CD14-positive monocyte (primary cell): Measurements from ENCODE around the gene PLXDC2. TPM values are rescaled to one million over a fixed set of nuclear protein-coding genes. Genes with fewer than 3 reads are reported as not detected.

Experiments
- DNase-seq, 3 donors: peaks; one replicate each; pipeline ENCODE4 v3.0.0-alpha.2; 2011 to 2022
- H2AFZ ChIP-seq: 2 replicates; pipeline ENCODE4 v1.6.0; 2012; ENCODE audit warnings: mild to moderate bottlenecking, low read depth, low read length, inconsistent platforms; ENCODE audit not compliant: insufficient read depth, poor library complexity, severe bottlenecking
- H3K27ac ChIP-seq, 2 donors: 1 replicate in 1 of 2; 2 replicates in 1 of 2; pipeline ENCODE4 v1.5.1; 2012 to 2013; ENCODE audit warnings: low read length in 2 of 2, control low read depth in 1 of 2, inconsistent platforms in 1 of 2, low read depth in 1 of 2, mild to moderate bottlenecking in 1 of 2
- H3K27me3 ChIP-seq, 2 donors: one replicate each; pipeline versions ENCODE4 v1.6.0 to v1.6.1; 2011 to 2013; ENCODE audit warnings: low read length in 2 of 2; ENCODE audit not compliant: control insufficient read depth in 2 of 2, insufficient read depth in 2 of 2
- H3K36me3 ChIP-seq, 2 donors: replicated peaks in 1 of 2; 1 replicate in 1 of 2; 2 replicates in 1 of 2; pipeline versions ENCODE4 v1.5.1 to v1.6.1; 2012 to 2013; ENCODE audit warnings: low read length in 2 of 2, control low read depth in 1 of 2, inconsistent platforms in 1 of 2, mild to moderate bottlenecking in 1 of 2; ENCODE audit not compliant: insufficient read depth in 2 of 2, control insufficient read depth in 1 of 2
- H3K4me1 ChIP-seq, 2 donors: 1 replicate in 1 of 2; 2 replicates in 1 of 2; pipeline versions ENCODE4 v1.5.1 to v1.6.1; 2012 to 2013; ENCODE audit warnings: low read length in 2 of 2, control low read depth in 1 of 2, inconsistent platforms in 1 of 2, mild to moderate bottlenecking in 1 of 2, moderate library complexity in 1 of 2; ENCODE audit not compliant: insufficient read depth in 2 of 2, control insufficient read depth in 1 of 2
- H3K4me2 ChIP-seq: replicated peaks from 2 replicates; pipeline ENCODE3; 2012; ENCODE audit warnings: low read length, moderate library complexity, mild to moderate bottlenecking; ENCODE audit not compliant: poor library complexity, severe bottlenecking; ENCODE audit errors: extremely low read depth
- H3K4me3 ChIP-seq, 3 experiments: fragments of 200-600 bp in 1 of 3; sonication (generic) in 1 of 3; replicated peaks in 1 of 3; 1 replicate in 2 of 3; 2 replicates in 1 of 3; pipeline ENCODE4 v1.5.1; 2011 to 2013; ENCODE audit warnings: low read length in 3 of 3, mild to moderate bottlenecking in 3 of 3, control low read depth in 2 of 3, low read depth in 2 of 3, inconsistent platforms in 1 of 3, moderate library complexity in 1 of 3
- H3K79me2 ChIP-seq: 2 replicates; pipeline ENCODE4 v1.6.0; 2012; ENCODE audit warnings: mild to moderate bottlenecking, control low read depth, inconsistent platforms, low read length, moderate library complexity; ENCODE audit not compliant: insufficient read depth
- H3K9ac ChIP-seq: 2 replicates; pipeline ENCODE4 v1.6.0; 2017; ENCODE audit warnings: low read length, mild to moderate bottlenecking; ENCODE audit not compliant: insufficient read depth, poor library complexity, severe bottlenecking
- H3K9me3 ChIP-seq, 2 donors: replicated peaks in 1 of 2; 1 replicate in 1 of 2; 2 replicates in 1 of 2; pipeline versions ENCODE4 v1.5.1 to v1.6.1; 2012 to 2013; ENCODE audit warnings: low read length in 2 of 2, control low read depth in 1 of 2; ENCODE audit not compliant: control insufficient read depth in 1 of 2, insufficient read depth in 1 of 2
- H4K20me1 ChIP-seq: 2 replicates; pipeline ENCODE4 v1.6.0; 2012; ENCODE audit warnings: mild to moderate bottlenecking, low read length, control low read depth, moderate library complexity; ENCODE audit not compliant: insufficient read depth
- H3K27ac Mint-ChIP-seq, 7 donors: one replicate each; pipeline ENCODE4 v1.8.0; 2020; ENCODE audit warnings: mild to moderate bottlenecking in 7 of 7, mixed read lengths in 7 of 7, moderate library complexity in 6 of 7, inconsistent platforms in 2 of 7
- H3K27me3 Mint-ChIP-seq, 3 donors: one replicate each; pipeline ENCODE4 v1.8.0; 2021 to 2022; ENCODE audit warnings: low read depth in 3 of 3, mild to moderate bottlenecking in 3 of 3, mixed read lengths in 3 of 3, moderate library complexity in 3 of 3, inconsistent platforms in 1 of 3
- H3K36me3 Mint-ChIP-seq, 2 donors: one replicate each; pipeline ENCODE4 v1.8.0; 2020; ENCODE audit warnings: mixed read lengths in 2 of 2, inconsistent platforms in 1 of 2, mild to moderate bottlenecking in 1 of 2
- H3K4me1 Mint-ChIP-seq: one replicate; pipeline ENCODE4 v1.8.0; 2020; ENCODE audit warnings: mild to moderate bottlenecking, mixed read lengths
- H3K4me3 Mint-ChIP-seq, 2 donors: one replicate each; pipeline ENCODE4 v1.8.0; 2020; ENCODE audit warnings: mild to moderate bottlenecking in 2 of 2, mixed read lengths in 2 of 2, moderate library complexity in 1 of 2
- H3K9me3 Mint-ChIP-seq, 7 donors: one replicate each; pipeline ENCODE4 v1.8.0; 2020 to 2022; ENCODE audit warnings: mixed read lengths in 7 of 7, mild to moderate bottlenecking in 6 of 7, moderate library complexity in 6 of 7, inconsistent platforms in 2 of 7
- WGBS: methylation state at CpG from one replicate; pipeline ENCODE4 v1.1.5; 2013; ENCODE audit warnings: missing lambda C conversion rate; ENCODE audit not compliant: insufficient coverage; 5-methylcytosine and 5-hydroxymethylcytosine counted together
- intact Hi-C, 2 donors: fragments of 100-400 bp; cut with micrococcal nuclease; formaldehyde crosslinking; loops; one replicate each; pipeline versions ENCODE4 v1.15.0 to v1.15.1; 2023
- polyA plus RNA-seq, 3 donors: library from polyadenylated mRNA; depleted of rRNA in 1 of 3; unstranded in 2 of 3; stranded (reverse) in 1 of 3; fragments of 300-500 nt in 2 of 3; fragments of >200 nt in 1 of 3; fragmentation: Illumina TruSeq in 2 of 3; gene quantifications; 1 replicate in 2 of 3; 2 replicates in 1 of 3; pipeline ENCODE4 v1.2.3, GENCODE V29; 2012 to 2021
- TF ChIP-seq, protein P1 (sequence below): fragments of 200-600 bp; IDR thresholded peaks from one replicate; pipeline ENCODE4 v1.8.0; 2022; ENCODE audit warnings: antibody characterized with exemption, mild to moderate bottlenecking

PLXDC2 gene
- polyA plus RNA-seq, 3 donors: 37.5 to 128 (median 93.6) TPM

GRCh38 chr10:19920075-19920726 is 104.0 kb downstream of the PLXDC2 start:
- peaks cover 0 to 4% of the 10 kb centered on the region in 2 donors for H3K36me3 ChIP-seq
- intact Hi-C loops: no loop called here
- no peak for DNase-seq
- H3K9me3 Mint-ChIP-seq: peaks cover 0 to 2% (median 0%) of the 10 kb centered on the region in 7 donors
- WGBS: no CpG with 5 or more reads among the region's 4 CpGs
- H3K4me3 ChIP-seq: no peak overlapping the region
- TF ChIP-seq, protein P1, sequence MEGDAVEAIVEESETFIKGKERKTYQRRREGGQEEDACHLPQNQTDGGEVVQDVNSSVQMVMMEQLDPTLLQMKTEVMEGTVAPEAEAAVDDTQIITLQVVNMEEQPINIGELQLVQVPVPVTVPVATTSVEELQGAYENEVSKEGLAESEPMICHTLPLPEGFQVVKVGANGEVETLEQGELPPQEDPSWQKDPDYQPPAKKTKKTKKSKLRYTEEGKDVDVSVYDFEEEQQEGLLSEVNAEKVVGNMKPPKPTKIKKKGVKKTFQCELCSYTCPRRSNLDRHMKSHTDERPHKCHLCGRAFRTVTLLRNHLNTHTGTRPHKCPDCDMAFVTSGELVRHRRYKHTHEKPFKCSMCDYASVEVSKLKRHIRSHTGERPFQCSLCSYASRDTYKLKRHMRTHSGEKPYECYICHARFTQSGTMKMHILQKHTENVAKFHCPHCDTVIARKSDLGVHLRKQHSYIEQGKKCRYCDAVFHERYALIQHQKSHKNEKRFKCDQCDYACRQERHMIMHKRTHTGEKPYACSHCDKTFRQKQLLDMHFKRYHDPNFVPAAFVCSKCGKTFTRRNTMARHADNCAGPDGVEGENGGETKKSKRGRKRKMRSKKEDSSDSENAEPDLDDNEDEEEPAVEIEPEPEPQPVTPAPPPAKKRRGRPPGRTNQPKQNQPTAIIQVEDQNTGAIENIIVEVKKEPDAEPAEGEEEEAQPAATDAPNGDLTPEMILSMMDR: no peak
- peaks cover 8 to 31% of the 10 kb centered on the region in 2 donors for H3K36me3 Mint-ChIP-seq
- H3K27me3 ChIP-seq: no peaks in the 10 kb centered on the region
- H3K79me2 ChIP-seq: peaks cover 81% of the 10 kb centered on the region
- H4K20me1 ChIP-seq: peaks cover 100% of the 10 kb centered on the region
- H3K27me3 Mint-ChIP-seq: no peaks in the 10 kb centered on the region
- H3K4me3 Mint-ChIP-seq: no peak overlapping the region
- no peak overlapping the region for H2AFZ ChIP-seq
- H3K9ac ChIP-seq: no peak overlapping the region
- H3K27ac ChIP-seq: peak overlapping the region in 1 of 2 donors; percentile 35
- H3K9me3 ChIP-seq: no peaks in the 10 kb centered on the region
- H3K4me1 ChIP-seq: peaks cover 0 to 12% of the 10 kb centered on the region in 2 donors
- peaks cover 42% of the 10 kb centered on the region for H3K4me1 Mint-ChIP-seq
- H3K27ac Mint-ChIP-seq: peak overlapping the region in 6 of 7 donors; percentile 27 to 88 (median 72)
- H3K4me2 ChIP-seq: no peak overlapping the region

- peaks cover 90% of the 10 kb centered on the region for H3K79me2 ChIP-seq
- peak overlapping the region in 1 of 2 donors; percentile 10 for H3K27ac ChIP-seq
- intact Hi-C loops: no loop called here
- H3K9me3 ChIP-seq: no peaks in the 10 kb centered on the region
- H3K36me3 Mint-ChIP-seq: peaks cover 7 to 27% of the 10 kb centered on the region in 2 donors
- peaks cover 40% of the 10 kb centered on the region for H3K4me1 Mint-ChIP-seq
- no peaks in the 10 kb centered on the region for H3K27me3 Mint-ChIP-seq
- WGBS: 96% methylated on average over 6 of the region's 13 CpGs
- H4K20me1 ChIP-seq: peaks cover 100% of the 10 kb centered on the region
- no peak overlapping the region for H3K4me2 ChIP-seq
- H3K9me3 Mint-ChIP-seq: peaks cover 0 to 2% (median 0%) of the 10 kb centered on the region in 7 donors
- no peaks in the 10 kb centered on the region for H3K36me3 ChIP-seq
- H3K9ac ChIP-seq: no peak overlapping the region
- no peak overlapping the region for H2AFZ ChIP-seq
- H3K4me1 ChIP-seq: peaks cover 0 to 12% of the 10 kb centered on the region in 2 donors
- TF ChIP-seq, protein P1: no peak
- no peaks in the 10 kb centered on the region for H3K27me3 ChIP-seq
- DNase-seq: no peak
- H3K4me3 ChIP-seq: no peak overlapping the region
- no peak overlapping the region for H3K4me3 Mint-ChIP-seq
- H3K27ac Mint-ChIP-seq: peak overlapping the region in 5 of 7 donors; percentile 49 to 80 (median 70)
Measured at GRCh38 chr10:19921300-19922140, 105.3 kb downstream of the PLXDC2 start.
